Fibroblast of skin of right biceps (primary cell): ENCODE measurements around the gene SCG5.

Experiments
- DNase-seq: peaks from one replicate; pipeline ENCODE4 v3.0.0-alpha.2; 2013

SCG5 gene

GRCh38 chr15:32659340-32660155, 18.0 kb downstream of the SCG5 start:
- DNase-seq = peak; percentile 90

- no peak for DNase-seq
Measured at GRCh38 chr15:32663671-32664070, 22.2 kb downstream of the SCG5 start.

GRCh38 chr15:32664796-32665195, 23.3 kb downstream of the SCG5 start:
- peak; percentile 54 for DNase-seq

GRCh38 chr15:32667321-32667720, 25.8 kb downstream of the SCG5 start:
- no peak for DNase-seq

DNA sequence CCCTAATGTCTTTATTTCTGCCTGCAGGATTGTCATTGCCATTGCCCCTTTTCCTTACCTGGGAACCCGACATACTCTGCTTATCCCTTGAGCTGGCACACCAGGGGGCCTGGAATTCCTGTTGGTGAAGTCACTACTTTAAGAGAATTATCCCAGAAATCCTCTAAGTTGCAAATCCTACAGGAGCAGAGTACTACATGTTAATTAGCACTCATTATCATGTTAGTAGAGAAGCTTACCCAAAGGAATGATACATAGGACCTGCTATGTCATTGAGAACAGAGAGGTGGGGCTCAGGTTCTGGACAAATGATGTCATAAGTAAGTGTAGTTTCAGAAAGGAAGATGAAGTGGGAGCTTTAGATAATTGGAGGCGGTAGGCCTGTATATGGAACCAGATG, 27.4 kb downstream of the SCG5 start:
- peak; percentile 51 for DNase-seq

DNA sequence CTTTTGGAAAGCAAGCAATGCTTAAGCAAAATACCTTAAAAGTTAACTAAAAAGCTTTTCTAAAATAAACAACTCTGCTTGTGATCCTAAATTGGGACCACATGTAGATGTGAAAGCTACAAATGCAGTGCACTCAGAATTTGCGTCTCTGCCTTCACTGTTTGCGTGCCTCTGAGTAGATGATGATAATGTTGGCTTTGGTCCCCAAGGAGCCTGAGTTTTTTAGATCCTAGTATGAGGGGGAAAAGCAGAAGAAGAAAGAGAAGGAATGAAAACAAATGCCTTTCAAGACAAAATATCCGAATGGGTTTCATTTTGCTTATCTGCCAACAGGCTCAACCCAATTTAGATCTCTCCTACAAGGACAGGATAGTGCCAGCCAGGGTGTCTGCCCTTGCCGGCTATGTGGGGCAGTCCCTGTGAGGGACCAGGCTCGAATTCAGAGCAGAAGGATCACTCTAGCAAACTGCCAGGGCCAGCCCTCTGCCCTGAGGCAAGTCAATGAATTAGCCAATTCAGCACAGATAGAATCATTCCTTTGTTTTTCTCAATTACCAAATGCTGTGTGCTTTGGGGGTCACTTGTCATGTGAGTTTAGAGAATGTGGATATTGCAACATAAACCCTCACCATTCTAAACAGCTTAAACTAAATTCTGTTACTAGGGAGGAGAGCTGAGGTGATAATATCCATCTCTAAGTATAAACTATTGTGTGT, 28.5 kb downstream of the SCG5 start:
- DNase-seq = peak; percentile 89

DNA sequence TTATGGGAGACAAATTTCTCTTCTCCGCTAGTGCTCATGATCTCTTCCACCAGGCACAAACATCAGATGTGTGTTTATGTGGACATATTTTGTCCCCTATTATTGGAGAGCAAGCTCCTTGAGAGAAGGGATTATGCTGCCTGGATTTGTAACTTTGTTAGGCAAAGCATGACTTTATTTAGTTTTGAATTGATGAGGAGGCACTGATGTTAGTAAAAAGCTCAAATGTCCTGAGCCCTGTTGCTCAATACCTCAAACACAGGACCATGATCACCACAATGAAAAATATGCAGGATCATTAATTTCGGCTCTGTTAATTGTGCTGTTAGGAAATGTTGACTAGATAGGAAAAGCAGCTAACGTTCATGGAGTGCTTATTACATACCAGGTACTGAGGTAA, 29.1 kb downstream of the SCG5 start:
- DNase-seq = no peak

DNA sequence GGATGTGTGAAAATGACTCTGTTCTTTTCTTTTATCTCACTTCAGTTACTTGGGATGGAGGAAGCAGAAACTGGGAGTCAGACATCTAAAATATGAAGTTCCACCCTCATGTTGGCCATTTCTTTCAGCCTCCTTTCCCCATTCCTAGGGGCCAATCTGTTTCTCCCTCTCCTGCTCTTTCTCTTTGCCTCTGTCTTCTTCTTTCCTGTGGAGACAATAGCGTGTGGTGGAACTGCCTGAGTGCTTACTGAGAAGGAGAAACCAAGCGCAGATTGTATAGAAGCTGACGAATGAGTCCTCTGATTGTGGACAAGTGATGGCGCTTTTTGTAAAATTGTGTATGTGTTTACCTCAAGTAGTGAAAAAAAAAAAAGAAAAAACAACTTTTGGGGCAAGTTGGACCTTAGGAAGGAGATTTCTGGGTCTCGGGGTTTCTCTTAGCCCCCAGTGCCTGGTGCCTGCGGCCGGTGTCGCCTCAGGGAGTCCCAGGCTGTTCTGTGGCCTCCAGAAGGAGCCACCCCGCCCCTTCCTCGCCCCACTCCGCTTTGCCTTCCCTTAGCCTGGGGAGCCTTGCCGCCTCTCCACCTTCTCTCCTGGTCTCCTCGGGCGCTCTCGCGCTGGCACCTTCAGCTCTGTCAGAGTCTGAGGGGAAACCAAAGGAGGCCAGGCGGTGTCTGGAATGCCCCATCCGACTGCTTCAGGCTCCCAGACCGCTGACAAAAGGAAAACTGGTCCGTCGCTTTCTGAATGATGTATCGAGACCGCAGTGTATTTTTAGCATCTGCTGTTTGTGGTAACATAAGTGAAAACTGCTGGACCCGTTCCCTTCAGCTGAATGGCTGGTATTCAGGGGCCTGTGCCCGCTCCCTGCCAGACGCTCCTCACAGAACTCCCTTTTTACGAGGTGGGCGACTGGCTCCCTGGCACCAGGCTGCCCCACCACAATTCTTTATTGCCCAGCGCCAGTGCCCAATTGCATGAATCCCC, 30.1 kb downstream of the SCG5 start:
- DNase-seq = peak; percentile 93

DNA sequence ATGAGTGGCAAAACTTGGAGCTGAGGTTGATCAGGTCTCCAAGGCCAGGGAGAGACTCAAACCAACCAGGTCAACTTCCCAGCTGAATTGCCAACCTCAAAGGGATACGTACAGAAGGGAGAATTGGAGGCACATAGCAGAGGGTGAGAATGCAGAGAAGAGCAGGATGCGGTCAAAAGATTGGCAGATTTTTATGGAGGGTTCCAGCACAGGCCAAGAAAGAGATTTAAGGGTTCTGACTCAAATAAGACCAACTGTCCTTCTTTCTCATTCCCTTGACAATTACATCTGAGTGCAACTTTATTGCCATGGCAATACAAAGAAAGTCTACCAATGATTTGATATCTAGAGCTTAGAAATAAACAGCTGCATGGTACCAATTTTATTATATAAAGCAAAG, 33.2 kb downstream of the SCG5 start:
- no peak for DNase-seq

DNA sequence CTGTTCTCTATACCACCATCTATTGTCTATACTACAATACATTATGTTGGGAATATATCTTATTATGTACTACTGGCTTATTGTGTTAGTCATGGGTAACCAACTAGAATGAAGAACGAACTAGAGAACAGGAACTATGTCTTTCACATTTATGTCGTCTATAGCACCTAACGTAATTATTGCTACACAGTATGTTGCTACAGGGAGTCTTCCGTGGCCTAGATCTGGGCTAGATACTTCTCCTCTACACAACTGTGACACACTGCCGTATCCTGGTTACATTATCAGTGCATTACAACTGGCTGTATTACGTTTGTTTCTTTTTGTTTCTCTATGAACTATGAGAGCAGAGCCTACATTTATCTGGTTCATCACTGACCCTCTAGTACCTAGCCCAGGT, 34.0 kb downstream of the SCG5 start:
- no peak for DNase-seq

- DNase-seq = no peak
Measured at GRCh38 chr15:32676169-32676568, 34.7 kb downstream of the SCG5 start.

DNA sequence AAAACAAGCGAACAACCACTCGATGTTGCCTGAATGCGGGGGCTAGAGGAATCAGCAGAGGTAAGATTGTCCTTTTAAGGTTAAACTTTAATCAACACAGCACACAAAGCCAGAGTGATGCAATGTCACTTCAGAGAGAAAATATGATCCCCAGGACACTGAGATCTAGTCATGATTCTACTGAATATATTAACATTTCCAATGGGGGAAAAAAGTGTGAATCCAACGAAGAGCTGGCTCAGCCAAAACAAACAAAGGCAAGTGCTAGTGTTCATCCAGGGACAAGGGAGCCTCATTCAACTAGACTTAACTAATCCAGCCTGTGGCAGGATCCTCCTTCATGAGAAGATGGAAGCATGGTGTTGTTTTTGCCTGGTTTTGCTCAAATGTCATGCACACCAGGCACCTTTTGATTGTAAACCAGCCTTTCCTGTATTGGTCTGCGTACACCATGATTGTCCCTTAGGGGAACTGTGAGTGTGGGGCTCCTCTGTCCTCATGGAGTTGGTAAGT, 35.8 kb downstream of the SCG5 start:
- DNase-seq = peak; percentile 50

- DNase-seq = no peak
Measured at GRCh38 chr15:32679298-32679690, 37.8 kb downstream of the SCG5 start.

DNA sequence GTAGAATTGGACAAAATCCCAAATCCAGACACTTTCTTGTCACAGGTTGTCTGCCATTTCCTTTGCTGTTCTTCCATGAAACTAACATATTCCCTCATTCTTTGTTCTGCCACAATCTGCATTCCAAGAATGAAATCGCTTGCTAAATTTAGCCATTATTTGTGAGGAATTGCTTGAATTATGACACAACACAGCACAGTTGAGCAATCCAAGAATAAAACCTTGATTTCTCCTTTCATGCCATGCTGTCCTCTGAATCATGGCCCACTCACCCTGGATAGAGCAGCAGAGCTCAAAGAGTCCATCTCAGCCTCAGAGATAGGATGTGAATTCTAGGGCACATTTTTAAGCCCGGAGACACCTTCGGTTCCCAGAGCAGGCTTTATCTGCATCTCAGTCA, 41.1 kb downstream of the SCG5 start:
- peak; percentile 98 for DNase-seq

DNA sequence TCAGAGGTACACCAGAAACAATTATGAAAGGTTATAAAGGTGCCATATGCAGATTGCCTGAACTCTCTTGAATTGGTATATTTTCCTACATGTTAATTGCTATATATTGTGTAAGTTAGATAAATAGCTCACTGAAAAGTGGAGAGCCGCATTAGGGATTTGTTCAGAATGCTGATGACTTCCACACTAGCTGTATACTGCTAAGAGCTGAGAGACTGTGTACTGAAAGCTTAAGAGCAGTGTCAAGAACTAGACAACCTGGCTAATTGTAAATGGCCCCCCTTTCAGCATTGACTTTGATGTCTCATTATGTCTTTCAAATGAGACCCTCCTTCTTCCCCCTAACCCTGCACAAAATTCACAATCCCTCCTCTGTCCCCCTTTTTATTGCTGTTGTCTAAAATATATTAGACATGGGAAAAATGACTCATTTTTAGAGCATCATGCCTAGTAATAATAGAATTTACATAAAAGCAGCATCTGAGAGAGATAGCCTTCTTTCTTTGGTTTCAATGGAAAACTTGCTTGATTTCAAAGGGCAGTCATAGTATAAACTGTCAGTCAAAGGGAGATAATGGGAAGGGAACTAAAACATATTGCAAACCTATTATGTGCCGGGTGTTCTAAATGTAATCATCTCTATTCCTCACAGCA, 41.6 kb downstream of the SCG5 start:
- peak; percentile 32 for DNase-seq

GRCh38 chr15:32683906-32684584, 42.5 kb downstream of the SCG5 start:
- DNase-seq = peak; percentile 98

GRCh38 chr15:32685576-32685975, 44.1 kb downstream of the SCG5 start:
- peak; percentile 81 for DNase-seq

DNA sequence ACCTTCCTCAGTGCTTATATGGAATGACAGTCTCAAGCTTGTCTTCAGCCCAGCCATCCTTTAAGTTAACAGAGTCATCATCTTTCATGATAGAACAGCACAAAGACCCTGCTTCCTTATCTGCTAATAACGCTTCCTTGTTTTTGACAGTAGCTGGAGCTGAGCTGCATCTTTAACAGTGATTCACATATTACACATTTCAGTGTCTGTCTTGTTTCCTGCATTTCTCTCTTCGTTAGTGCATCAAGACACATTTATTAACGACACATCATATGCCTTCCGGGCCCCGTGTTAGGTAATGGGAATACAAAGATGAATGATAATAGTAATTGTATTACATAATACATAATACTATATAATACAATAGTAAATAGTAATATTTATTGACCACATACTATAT, 46.0 kb downstream of the SCG5 start:
- DNase-seq = peak; percentile 88

GRCh38 chr15:32688151-32688639, 46.7 kb downstream of the SCG5 start:
- peak; percentile 82 for DNase-seq

DNA sequence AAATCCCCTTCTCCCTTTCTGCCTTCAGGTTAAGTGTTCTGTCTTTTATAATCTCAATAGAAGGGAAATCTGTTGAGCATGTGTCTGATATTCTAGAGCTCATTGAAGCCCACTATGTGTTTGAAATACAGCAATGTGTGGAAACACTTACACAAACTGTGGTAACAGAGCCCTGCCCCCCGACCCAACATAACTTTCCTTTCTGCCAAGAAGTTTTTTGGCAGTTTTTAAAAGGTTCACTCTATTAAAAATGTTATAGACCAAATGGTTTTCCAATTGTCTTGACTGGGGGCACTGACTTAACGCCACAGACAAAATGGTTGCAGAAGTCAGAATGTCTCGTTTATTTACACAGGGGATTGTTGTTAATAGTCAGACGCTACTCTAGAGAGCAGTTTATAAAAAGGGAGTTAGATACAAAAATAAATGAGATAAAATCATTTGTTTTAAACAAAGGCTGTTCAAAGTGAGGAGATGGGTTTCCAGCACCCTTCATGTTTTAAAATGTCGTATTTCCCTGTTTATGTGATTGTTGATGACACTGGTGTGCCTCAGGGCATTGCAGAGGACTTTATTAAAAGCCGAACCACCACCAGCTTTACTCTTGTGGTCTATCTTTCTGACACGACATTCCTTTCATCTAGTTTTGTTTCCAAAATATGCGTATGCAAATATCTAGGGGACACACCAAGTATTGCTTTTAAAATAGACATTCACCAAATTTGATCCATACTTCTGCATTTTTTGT, 49.6 kb downstream of the SCG5 start:
- no peak for DNase-seq

- no peak for DNase-seq
Measured at GRCh38 chr15:32691689-32692038, 50.2 kb downstream of the SCG5 start.
